NCI-H2107 treated with DMSO at 0.1 percent for 48 hours (cell line): Measurements from ENCODE around the gene NSD2.
A peak's percentile ranks its signal among the peaks of the same experiment; 100 is the strongest.
"Not testable (repeated sequence)": the region's sequence is repeated elsewhere in the genome, so short reads cannot be mapped to it uniquely, and the experiment has no call there.

Source experiments
- DNase-seq: peaks from one replicate; lab custom pipeline; 2025; ENCODE audit not compliant: unreplicated experiment; lab: John Stamatoyannopoulos, UW

Gene NSD2

DNA sequence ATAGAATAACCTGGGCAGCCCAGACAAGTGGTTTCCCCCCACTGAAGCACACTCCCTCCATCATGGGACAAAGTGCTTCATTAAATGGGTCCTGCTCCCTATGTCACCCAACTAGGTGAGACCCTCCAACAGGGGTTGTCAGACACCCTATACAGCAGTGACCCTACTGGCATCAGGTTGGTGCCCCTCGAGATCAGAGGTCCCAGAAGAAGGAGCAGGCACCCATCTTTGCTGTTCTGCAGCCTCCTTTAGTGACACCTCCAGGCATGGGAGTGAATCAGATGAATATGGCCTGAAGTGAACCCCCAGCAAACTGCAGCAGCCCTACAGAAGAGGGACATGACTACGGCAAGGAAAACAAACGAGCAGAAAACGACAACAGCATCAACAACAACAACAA lies 126.5 kb downstream of the NSD2 start:
- no peak for DNase-seq

DNA sequence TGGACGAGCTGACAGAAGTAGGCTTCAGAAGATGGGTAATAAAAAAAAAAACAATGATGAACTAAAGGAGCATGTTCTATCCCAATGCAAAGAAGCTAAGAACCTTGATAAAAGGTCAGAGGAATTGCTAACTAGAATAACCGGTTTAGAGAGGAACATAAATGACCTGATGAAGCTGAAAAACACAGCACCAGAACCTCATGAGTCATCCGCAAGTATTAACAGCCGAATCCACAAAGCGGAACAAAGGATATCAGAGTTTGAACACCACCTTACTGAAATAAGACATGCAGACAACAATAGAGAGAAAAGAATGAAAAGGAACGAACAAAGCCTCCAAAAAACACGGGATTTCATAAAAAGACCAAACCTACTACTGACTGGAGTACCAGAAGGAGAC lies 127.1 kb downstream of the NSD2 start:
- DNase-seq = no peak

DNA sequence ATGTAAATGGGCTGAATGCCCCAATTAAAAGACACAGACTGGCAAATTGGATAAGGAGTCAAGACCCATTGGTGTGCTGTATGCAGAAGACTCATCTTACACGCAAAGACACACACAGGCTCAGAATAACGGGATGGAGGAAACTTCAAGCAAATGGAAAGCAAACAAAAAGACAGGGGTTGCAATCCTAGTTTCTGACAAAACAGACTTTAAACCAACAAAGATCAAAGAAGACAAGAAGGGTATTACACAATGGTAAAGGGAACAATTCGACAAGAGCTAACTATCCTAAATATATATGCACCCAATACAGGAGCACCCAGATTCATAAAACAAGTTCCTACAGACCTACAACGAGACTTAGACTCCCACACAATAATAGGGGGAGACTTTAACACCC lies 128.1 kb downstream of the NSD2 start:
- DNase-seq = not testable (repeated sequence)

DNA sequence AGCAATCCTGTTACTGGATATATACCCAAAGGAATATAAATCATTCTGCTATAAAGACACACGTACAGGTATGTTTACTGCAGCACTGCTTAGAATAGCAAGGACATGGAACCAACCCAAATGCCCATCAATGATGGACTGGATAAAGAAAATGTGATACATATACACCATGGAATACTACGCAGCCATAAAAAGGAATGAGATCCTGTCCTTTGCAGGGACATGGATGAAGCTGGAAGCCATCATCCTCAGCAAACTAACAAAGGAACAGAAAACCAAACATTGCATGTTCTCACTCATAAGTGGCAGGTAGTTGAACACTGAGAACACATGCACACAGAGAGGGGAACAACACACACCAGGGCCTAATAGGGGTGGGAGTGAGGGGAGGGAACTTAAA lies 132.2 kb downstream of the NSD2 start:
- not testable (repeated sequence) for DNase-seq

DNA sequence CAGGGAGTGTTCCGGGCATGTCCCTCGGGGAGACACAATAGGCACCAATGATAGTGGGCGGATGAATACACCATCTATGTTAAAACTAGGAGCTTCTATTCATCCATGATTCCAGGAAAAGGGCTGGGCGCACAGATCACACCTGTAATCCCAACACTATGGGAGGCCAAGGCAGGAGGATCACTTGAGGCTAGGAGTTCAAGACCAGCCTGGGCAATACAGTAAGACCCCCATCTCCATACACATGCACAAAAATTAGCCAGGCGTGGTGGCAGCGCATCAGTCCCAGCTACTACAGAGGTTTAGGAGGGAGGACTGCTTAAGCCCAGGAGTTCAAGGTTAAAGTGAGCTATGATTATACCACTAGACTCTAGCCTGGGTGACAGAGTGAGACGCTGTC lies 135.2 kb downstream of the NSD2 start:
- DNase-seq = no peak

DNA sequence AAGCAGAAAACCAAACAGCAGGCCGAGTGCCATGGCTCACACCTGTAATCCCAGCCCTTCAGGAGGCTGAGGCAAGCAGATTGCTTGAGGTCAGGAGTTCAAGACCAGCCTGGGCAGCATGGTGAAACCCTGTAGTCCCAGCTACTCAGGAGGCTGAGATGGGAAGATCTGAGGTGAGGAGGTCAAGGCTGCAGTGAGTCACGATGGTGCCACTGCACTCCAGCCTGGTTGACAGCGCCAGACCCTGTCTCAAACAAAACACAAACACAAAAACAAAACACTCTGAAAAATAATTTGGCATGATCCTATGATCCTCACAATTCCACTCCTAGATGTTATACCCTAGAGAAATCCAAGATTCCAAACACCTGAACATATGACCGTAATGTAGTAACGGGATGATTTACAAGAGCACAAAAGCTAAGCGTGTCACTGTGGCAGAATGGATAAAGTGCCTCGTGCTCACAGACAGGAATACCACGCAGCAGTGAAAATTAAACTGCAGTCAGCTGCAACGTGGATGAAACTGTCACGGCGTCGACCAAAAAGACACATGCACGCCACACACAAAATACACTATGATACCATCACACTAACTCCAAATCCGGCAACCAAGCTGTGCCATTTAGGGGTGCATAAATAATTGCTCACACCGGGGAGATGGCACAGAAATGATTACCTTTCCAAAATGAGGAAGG lies 135.9 kb downstream of the NSD2 start:
- DNase-seq = no peak

DNA sequence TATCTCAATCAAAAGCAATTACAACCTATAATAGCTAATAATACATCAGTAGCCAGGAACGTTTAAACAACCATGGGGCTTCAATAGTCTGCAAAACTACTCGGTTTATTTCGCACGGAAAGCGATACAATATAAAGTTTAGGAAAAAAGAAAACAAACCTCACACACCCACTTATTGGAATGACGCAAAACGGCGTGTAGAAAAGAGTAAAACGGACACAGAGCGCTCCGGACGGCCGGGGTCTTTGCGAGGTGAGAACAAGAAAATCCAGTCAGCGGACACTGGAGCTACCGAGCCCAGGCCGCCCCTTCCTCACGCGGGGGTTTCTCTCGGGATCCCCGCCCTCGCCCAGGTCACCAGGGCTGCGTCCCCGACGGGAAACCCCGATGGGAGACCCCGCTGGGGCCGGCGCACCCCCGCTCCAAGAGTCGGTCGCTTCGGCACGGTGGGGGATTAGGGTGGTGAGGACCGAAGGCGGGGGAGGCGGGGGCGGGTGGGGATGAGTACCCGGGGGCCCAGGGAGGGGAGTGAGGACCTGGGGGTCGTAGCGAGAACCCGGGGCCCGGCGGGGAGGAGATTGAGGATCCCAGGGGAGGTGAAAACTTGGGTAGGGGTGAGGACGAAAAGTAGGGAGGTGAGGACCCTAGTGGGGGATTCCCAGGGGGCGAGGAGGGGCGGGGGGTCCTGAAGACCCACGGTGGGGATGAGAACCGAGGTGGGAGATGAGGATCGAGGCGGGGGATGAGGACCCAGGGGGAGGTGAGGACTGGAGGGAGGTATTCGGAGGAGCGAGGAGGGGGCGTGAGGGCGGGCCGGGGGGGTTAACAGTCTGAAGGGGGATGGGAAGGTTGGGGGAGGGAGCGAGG lies 136.8 kb downstream of the NSD2 start:
- DNase-seq = no peak

DNA sequence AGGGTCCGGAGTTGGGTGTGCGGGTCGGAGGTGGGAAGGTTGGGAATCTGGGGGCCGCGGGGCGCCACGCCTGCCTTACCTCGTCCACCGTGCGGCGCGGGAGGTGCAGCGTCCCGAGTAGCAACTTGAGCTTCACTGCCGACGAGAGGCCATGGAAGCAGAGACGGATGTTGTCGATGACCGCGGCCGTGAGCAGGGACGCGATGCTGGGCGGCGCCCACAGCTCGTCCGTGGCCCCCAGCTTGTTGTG lies 137.4 kb downstream of the NSD2 start:
- DNase-seq = no peak

DNA sequence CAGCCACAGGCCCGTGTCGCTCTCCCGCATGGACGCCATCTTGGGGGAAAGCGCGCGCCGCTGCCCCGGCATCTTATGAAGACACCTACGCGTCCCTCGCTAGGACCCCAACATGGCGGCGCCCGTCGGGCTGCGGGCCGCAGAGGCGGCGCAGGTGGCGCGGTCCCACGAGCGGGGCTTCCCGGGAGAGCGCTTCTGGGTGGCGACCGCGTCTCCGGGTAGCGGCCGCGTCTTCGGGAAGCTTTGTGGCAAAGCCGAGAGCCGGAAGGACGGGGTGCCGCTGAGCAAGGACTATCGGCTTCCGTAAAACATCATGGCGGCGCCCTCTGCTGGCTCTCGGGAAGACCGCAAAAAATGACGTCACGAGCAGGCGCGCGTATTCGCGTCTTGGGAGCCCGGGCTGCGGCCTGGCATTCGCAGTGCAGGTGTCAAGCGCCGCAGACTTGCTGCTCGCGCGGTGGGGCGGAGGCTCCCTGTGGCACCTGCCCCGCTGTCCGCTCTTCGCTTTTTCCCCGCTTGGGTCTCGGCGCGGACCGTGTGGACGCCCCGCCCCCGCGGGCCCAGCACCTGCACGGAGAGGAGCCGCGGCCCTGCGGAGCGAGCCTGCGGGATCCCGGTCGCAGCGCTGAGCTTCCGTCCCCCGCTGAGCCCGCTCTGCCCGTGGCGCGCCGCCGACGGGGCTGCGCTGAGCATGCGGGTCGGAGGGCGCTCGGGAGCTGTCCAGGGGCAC lies 137.9 kb downstream of the NSD2 start, which contains the start of gene NELFA:
TSS of gene NELFA (minus strand) at position 54 of the 730 bp plus-strand sequence. CDS start at position 39, 15 bp downstream.
- peak; percentile 85 for DNase-seq

DNA sequence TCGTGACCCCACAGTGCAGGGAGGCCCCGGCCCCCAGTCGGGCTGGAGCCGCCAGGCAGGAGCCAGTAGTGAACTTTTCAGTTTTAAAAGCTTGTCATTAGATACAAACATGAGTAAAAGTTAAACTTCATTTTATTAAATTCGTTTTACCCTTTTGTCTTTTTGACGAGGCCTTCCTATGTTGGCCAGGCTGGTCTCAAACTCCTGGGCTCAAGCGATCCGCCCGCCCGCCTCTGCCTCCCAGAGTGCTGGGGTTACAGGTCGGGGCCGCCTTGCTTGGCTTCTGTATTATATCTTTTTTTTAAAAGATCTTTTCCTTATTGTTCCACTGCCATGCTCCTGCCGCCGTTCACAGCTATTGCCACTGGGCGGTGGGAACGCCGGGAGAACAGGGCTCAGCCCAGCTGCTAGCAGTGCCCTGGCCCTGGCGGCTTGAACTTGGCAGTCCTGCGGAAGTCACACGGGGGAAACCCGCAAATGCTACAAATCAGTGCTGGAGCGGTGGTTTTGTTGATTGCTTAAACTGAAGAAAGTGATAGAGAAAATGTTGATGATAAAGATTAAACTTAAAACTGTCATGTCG lies 138.5 kb downstream of the NSD2 start:
- peak; percentile 11 for DNase-seq

DNA sequence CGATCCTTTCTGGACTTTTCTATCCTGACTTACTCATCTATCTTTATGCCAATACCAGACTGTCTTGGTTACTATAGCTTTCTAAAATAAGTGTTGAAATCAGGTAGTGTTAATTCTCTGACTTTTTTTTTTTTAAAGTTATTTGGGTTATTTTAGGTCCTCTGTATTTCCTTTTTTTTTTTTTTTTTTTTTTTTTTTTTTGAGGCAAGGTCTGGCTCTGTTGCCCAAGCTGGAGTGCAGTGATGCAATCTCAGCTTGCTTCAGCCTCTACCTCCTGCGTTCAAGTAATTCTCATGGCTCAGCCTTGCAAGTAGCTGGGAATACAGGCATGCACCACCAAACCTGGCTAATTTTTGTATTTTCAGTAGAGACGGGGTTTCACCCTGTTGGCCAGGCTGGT lies 140.4 kb downstream of the NSD2 start:
- no peak for DNase-seq

DNA sequence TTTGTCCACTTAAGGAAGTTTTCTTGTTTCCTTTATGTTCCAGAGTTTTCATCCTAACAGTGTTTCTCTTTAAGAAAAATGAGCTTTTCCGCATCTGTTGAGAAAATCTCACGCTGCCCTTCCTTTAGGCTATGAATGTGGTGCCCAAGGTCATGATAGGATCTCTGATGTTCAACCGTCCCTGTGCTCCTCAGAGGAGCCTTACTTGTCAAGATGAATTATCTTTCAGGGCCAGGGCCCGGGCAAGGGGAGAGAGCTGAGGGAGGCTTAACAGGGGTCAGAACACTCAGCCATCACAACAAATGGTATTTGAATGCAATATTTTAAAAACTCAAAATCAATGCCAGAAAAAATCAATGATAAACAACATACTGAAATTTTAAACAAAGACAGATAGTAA lies 143.8 kb downstream of the NSD2 start:
- no peak for DNase-seq

DNA sequence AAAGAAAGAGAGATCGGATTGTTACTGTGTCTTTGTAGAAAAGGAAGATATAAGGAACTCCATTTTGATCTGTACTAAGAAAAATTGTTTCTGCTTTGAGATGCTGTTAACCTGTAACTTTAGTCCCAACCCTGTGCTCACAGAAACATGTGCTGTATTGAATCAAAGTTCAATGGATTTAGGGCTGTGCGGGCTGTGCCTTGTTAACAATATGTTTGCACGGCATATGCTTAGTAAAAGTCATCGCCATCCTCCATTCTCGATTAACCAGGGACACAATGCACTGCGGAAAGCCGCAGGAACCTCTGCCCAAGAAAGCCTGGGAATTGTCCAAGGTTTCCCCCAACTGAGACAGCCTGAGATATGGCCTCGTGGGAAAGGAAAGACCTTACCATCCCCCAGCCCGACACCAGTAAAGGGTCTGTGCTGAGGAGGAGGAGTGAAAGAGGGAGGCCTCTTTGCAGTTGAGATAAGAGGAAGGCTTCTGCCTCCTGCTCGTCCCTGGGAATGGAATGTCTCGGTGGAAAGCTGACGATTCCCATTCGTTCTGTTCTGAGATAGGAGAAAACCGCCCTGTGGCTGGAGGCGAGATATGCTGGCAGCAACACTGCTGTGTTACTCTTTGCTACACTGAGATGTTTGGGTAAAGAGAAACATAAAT lies 150.3 kb downstream of the NSD2 start:
- DNase-seq = not testable (repeated sequence)

DNA sequence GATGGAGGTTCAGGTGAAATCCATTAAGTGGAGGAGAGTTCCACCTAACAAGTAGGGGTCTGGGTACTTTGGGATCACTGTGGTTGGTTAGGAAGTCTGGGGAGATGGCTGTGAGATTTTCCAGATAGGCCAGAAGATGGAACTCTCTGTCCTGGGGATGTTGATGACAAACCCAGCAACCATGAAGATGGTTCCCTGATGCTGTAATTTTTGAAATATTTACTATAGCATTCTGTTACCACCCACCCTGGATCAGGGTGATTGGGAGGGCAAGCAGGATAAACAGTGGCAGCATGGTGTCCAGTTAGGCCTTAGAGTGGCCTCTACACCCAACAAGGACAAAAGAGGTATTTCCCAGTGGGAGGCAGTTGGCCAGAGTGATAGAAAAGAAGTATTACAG lies 153.5 kb downstream of the NSD2 start:
- no peak for DNase-seq

DNA sequence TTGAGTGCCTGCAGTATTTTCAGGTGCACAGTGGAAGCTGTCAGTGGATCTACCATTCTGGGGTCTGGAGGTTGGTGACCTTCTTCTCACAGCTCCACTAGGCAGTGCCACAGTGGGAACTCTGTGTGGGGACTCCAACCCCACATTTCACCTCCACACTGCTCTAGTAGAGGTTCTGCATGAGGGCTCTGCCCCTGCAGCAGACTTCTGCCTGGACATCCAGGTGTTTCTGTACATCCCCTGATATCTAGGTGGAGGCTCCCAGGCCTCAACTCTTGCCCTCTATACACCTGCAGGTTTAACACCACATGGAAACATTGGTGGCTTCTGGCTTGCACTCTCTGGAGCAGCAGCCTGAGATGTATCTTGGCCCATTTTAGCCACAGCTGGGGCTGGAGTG lies 154.6 kb downstream of the NSD2 start:
- no peak for DNase-seq

DNA sequence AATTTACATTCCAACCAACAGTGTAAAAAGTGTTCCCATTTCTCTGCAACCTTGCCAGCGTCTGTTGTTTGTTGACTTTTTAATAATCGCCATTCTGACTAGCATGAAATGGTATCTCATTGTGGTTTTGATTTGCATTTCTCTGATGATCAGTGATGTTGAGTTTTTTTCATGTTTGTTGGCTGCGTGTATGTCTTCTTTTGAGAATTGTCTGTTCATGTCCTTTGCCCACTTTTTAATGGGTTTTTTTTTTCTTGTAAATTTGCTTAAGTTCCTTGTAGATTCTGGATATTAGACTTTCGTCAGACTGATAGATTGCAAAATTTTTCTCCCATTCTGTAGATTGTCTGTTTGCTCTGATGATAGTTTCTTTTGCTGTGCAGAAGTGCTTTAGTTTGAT lies 155.9 kb downstream of the NSD2 start:
- not testable (repeated sequence) for DNase-seq

DNA sequence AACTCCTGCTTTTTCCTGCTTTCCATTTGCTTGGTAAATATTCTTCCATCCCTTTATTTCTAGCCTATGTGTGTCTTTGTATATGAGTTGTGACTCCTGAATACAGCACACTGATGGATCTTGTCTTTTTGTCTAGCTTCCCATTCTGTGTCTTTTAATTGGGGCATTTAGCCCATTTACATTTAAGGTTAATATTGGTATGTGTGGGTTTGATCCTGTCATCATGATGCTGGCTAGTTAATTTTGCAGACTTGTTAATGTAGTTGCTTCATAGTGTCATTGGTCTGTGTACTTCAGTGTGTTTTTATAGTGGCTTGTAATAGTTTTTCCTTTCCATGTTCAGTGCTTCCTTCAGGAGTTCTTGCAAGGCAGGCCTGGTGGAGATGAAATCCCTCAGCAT lies 160.0 kb downstream of the NSD2 start:
- DNase-seq = not testable (repeated sequence)
